GM19238 (cell line): ENCODE results near the gene SLC7A5.
"Not testable (repeated sequence)": the region's sequence is repeated elsewhere in the genome, so short reads cannot be mapped to it uniquely, and the experiment has no call there.

Experiments
- DNase-seq: peaks from one replicate; pipeline ENCODE4 v3.0.0; 2011; ENCODE audit warnings: low spot score; ENCODE audit not compliant: insufficient read length

The SLC7A5 gene

DNA sequence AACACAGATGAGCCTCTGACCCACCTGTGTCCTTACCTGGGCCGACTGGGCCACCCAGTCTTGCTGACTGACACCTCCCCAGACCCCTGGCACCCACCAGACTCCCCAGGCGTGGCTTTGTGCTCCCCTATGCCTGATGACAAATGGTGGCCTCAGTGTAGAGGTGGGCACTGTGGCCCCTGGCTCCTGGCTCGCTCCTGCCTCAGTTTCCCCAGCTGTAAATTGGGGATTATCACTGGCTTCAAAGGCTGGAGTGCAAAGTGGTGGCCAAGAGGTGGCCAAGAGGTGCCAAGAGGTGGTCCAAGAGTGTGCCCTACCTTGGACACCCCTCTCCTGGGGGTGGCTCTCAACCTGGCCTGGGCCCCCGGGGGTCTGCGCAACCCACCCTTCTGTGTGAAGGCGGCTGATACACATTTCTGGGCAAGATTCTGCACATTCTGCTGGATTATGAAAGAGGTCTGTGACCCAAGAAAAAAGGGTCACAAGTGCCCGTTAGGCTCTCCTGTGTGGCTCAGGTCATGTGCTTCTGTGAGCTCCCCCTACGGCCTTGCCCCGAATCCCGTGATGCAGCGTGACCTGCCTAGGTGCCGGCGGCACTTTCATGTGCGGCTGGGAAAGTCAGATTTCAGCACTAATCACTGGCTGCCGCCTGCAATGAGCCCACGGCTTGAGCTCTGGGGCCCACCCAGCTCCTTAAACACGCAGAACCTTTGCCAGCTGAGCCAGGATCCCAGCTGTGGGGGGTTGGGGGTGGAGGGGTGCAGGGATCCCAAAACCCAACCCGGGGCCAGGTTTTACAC is 7.8 kb downstream of the SLC7A5 start:
- DNase-seq, result not testable (repeated sequence)

DNA sequence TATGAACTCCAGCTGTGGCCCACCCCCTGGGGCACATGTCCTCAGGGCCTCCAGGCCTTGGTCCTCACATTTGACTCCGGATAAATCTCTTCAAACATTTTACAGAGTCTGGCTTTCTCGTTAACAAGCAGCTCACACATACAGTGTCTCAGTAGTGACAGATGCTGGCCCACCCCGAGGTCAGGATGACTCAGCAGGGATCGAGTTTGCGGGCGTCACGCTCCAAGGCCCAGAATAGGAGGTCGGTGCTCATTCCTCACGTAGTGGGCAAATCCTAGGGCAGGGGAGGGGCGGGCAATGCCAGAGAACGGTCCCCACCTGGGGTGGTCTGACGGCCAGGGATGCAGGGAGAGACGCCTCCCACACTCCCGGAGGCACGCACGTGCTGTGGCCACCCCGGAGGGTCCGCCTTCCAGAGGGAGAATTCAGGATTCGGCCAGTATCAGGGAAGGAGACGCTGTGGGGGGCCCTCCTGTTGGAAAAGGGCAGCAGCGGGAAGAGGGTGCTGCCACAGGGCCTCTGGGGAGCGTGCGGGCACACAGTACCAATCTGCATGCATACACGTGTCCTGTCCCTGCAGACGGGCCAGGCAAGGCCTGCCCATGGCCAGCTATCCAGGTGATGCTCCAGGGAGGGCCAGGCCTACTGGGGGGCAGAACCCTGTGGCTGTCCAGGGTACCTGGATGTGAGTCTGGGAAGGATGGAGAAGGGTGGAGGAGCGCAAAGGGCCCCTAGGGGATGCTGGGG is 8.6 kb downstream of the SLC7A5 start:
- no peak for DNase-seq

GRCh38 chr16:87858151-87858993 is 10.9 kb downstream of the SLC7A5 start:
- not testable (repeated sequence) for DNase-seq

DNA sequence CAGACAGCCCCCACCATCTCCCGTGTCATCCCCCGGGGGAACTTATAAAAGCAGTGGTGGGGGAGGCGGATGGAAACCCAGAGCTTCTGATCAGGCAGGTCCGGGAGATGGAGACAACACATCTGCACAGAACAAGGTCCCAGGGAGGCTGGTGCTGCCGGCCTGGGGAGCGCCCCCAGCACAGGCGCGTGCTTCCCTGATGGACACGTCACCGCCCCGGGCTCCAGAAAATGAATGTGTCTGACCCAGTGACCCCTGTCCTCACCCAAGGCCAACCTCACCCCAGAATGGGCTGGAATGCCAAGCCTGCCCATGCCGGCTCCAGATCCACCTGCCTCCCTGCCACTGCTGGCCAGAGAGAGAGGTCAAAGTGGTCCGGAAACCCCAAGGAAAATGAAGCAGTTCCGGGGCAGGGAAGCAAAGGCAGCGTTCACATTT is 12.5 kb downstream of the SLC7A5 start:
- DNase-seq, result no peak

- no peak for DNase-seq
Observed at GRCh38 chr16:87855852-87856715, 13.2 kb downstream of the SLC7A5 start.

DNA sequence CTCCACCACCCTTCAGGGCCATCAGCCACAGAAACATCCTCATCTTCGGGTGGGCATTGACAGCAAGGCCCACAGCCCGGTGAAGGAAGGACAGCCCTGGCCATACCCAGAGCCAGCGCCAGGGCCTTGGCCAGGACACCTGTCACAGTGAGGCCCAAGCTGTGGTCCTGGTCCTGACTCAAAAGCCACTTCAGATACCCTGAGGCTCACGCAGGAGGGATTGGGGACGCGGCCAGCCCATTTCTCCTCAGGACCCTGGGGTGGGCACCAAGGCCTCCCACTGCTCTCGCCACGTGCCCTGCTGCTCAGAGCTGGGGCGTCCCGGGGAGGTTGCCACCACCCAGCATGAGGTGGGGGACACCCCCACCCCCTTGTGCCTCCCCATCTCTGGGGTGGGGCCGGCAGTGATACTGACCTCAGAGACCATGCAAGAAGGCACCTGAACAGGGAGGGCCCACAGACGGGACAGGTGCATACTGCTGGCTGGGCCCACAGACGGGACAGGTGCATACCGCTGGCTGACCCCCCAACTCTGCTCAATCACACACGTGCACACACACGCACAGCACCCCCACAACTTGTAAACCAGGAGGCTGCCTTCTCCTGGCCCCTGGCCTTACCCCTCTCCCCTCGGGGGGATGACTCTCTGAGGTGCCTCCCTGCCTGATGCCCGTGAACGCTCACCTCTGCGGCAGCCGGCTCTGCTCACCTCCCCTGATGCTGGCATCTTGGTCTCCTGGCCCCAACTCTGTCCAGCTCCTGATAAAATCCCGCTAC is 14.2 kb downstream of the SLC7A5 start:
- DNase-seq, result no peak

GRCh38 chr16:87854053-87854906 is 15.0 kb downstream of the SLC7A5 start:
- no peak for DNase-seq

DNA sequence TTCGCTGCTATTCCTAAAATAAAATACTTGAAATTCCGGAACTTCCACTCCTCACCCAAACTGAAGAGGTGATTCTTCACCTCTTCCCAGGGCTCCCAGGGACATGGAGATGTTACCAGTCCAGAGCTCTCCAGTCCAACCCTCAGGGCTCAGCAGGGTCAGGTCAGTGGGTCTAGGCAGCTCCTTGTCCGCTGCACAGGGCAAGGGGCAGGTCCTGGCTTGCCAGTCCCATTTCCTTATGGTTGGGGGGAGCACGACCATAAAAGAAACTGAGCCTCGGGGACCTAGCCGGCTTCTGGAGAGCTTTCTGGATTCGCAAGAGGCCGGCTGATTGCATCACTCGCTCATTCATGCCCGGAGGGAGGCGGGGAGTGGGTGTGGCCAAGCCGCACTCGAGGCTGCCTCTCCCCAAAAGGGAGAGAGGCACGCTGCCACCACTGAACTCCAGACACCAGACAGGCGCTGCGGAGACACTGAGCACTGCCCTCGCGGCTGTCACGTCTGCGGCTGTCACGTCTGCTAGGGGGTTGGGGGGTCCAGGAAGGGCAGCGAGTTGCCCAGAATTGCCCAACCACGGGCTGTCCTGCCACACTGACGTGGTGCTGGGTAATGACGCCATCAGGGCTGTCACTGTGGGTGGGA is 15.8 kb downstream of the SLC7A5 start:
- peak; percentile 84 for DNase-seq

DNA sequence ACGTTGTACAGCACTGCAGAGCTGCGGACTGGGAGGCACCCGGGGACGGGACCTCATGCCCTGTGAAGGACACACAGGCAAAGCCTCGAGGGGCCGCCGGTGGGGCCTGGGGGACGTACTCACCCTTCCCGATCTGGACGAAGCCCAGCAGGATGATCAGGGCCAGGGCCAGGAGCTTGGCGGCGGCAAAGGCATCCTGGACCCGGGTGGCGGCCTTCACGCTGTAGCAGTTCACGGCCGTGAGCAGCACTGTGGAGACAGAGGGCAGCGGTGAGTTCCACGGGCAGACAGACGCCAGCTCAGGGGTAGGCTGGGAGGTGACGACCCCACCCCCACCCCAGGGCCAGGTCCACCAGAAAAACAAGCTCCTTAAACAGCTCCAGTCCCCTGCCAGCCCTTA is 17.7 kb downstream of the SLC7A5 start:
- no peak for DNase-seq

DNA sequence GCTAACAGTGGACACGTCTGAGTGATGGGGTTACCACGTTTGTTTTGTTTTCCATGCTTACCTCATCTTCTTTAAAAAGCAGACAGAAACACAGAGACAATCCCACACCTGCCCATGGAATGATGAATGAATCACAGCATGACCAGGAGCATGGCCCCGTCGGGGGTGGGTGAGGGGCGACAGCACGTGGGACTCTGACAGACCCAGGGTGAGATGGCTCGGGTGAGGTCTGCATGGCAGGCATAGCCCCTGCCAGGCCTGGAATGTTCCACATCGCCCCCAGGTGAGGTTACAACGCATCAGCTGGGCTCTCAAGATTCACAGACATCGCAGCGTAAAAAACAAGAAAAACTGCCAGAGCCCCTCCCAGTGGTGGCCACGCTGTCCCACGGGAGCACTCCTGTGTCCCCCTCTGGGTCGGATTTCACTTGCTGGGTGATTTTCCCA is 18.1 kb downstream of the SLC7A5 start:
- DNase-seq, result no peak

DNA sequence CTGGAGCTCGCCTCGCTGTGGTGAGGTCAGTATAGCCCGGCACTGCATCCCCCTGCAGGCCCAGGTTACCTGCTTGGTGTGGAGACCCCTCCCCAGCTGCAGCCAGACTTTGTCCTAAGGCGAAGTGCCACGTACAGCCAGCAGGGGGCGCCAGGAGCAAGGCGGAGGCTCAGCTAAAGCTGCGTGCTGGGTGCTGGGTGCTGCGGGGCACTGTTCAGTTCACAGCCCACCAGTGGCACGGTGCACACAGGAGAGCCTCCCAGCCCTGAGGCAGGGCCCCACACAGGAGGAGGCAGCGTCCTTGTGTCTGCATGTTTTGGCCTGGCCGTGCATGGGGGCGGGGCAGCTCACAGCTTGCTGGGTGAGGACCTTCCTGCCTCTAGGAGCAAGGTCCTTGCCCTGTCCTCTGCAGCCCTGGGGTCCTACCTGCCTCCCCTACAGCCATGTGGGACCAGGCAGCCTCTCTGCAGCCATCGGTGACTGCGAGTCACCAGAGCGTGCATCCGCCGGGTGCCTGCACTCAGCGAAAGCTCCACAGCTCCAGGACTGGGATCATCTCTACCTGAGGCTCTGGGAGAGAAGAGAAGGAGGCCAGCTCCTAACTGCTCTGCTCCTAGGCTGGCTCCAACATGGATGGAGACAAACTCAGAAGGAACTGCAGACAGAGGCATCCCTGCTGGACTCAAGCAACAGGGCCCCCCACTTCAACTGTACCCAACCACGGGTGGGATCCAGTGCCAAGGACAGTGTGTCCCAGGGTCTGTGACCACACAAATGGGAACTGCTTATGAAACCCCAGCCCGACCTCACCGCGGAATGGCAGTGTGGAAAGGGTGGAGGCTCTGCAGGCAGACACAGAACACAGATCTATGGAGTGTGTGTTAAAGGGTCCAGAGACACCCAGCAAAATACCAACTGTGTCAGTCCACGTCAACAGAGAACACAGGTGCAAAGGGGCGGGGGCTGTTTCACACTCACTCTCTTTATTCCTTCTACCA is 19.0 kb downstream of the SLC7A5 start:
- peak; percentile 84 for DNase-seq

GRCh38 chr16:87849419-87850008 is 19.8 kb downstream of the SLC7A5 start:
- no peak for DNase-seq

DNA sequence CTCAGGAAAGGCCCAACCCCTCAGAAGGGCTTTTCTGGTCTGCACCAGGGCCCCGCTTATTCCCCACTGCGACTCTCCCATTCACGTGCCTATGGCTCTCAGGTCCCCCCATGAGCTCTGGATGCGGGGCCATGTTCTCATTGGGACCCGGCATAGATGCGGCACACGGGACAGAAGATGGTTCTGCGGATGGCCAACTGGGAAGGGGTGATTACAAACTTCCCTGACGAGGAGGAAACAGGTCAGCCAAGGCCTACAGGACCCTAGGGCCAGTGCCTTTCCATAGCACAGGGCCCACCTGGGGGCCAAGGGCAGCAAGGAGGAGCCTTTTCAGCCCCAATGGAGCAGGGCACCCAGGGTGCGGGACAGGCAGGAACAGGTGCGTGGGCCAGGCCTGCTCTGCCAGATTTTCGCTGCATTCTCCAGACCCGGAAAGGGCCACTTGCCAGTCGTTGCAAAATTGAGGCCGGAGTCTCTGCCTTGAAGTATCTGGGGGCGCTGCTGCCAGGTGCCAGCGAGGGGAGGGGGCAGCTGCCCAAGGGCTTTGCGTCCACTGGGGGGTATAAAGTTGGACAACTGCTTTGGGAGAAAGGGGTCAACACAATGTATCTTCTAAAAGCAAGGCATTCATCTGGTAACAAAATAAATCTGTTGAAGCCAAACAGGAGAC is 20.5 kb downstream of the SLC7A5 start:
- no peak for DNase-seq

DNA sequence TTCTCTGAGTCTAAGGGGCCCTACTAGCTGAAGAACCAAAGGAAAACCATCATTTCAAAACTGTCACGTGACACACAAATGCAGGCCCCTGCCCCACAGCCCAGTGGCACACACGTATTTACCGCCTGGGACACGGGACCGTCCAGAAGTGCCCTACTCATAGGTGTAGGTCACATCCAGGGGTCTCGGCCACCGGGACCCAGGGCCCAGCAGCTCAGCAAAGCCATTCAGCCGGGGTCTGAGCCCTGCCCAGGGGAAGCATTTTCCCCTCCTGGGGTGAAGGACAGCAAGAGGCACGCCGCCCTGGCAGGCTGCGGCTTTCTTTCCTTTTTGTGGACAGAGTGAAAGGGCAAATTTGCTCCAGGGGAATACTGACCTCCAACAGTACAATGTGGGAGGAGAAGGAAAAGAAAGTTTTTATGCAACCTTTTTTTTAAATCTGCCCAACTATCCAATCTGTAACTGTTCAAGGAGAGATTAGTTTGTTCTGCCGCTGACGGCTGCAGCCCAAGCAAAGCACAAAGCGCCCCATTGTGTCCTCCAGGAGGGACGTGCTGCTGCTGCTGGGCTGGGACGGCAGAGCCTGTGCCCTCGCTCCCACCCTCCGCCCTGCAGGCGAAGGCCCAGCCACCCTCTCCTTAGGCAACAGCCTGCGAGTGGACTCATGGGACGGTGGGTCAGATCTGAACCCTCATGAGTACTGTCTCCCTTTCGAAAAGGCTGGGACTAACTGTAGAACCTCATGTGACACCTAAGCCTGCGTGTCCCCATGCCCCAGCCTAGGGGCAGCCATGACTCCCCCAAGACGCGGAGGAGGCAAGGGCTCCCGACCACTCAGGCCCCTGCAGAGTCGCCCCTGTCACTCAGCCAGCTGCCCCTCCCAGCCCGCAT is 21.3 kb downstream of the SLC7A5 start:
- DNase-seq, result no peak

GRCh38 chr16:87847467-87847784 is 21.9 kb downstream of the SLC7A5 start:
- no peak for DNase-seq
